Prostate gland (tissue), 2 donors: Measurements from ENCODE around the gene STAT4. TPM values are rescaled to one million over a fixed set of nuclear protein-coding genes. Genes with fewer than 3 reads are reported as not detected.

Source experiments
- DNase-seq: peaks from one replicate; pipeline ENCODE4 v3.0.0-alpha.2; 2019; ENCODE audit warnings: low spot score
- H3K27ac ChIP-seq, 2 donors: fragments of 200-600 bp; sonication (generic); 2 replicates each; pipeline ENCODE4 v1.5.1; 2017 to 2019
- H3K27me3 ChIP-seq: fragments of 200-600 bp; sonication (generic); replicated peaks from 2 replicates; pipeline ENCODE4 v1.5.1; 2019; ENCODE audit not compliant: insufficient read depth
- H3K36me3 ChIP-seq, 2 donors: fragments of 200-600 bp; sonication (generic); 1 replicate in 1 of 2; 2 replicates in 1 of 2; pipeline versions ENCODE4 v1.5.1 to v1.8.1; 2017 to 2019
- H3K4me1 ChIP-seq: fragments of 200-600 bp; sonication (generic); replicated peaks from 2 replicates; pipeline ENCODE4 v1.5.1; 2019
- H3K4me3 ChIP-seq, 2 donors: fragments of 200-600 bp; sonication (generic); 2 replicates each; pipeline ENCODE4 v1.5.1; 2017 to 2019
- H3K9me3 ChIP-seq: fragments of 200-600 bp; sonication (generic); 2 replicates; pipeline ENCODE4 v1.5.1; 2017
- POLR2A ChIP-seq: fragments of 450-650 bp; IDR thresholded peaks from one replicate; pipeline ENCODE4 v1.6.1; 2016; ENCODE audit warnings: antibody characterized with exemption, mild to moderate bottlenecking
- POLR2AphosphoS5 ChIP-seq: sonication (generic); formaldehyde crosslinking; IDR thresholded peaks from one replicate; pipeline ENCODE4 v1.6.1; 2017; ENCODE audit warnings: antibody characterized with exemption
- WGBS: methylation state at CpG from one replicate; pipeline ENCODE4 v1.1.5; 2018; 5-methylcytosine and 5-hydroxymethylcytosine counted together
- intact Hi-C: fragments of 100-400 bp; cut with DNase I; formaldehyde crosslinking; loops from one replicate; pipeline ENCODE4 v1.14.2; 2022
- total RNA-seq, 2 donors: library from RNA; depleted of rRNA; stranded (reverse); fragments of >200 nt; gene quantifications; one replicate each; pipeline ENCODE4 v1.1.0, GENCODE V29; 2016
- TF ChIP-seq, protein P1 (sequence below), 4 experiments: fragments of 200-600 bp in 2 of 4; fragments of 450-650 bp in 2 of 4; sonication (generic) in 2 of 4; IDR thresholded peaks; 1 replicate in 3 of 4; 2 replicates in 1 of 4; pipeline ENCODE4 v1.5.1; 2016 to 2019; ENCODE audit warnings: antibody characterized with exemption in 4 of 4, mild to moderate bottlenecking in 2 of 4, moderate library complexity in 2 of 4

Gene STAT4
- total RNA-seq, 2 donors from 2014 or later = 0.41 to 8.8 TPM

DNA sequence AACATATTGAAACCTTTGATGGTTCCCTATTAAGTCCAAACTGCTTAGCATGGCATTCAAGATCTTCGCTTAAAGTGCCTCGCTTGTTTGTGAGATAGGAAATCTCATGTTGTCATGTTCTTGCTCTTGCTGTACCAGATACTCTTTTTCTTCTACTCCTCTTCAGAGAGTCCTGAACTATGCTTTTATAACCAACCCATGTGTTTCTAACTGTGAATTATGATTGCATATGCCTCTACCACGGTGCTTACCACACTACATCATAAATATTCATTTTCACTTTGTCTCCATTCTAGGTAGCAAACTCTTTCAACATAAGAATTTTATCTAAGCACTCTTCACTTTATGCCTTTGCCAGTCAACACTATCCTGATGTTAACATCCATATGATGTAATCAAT lies 23.6 kb downstream of the STAT4 start:
- 92% methylated on average over 3 of the region's 3 CpGs for WGBS
- intact Hi-C loops = no loop called here

DNA sequence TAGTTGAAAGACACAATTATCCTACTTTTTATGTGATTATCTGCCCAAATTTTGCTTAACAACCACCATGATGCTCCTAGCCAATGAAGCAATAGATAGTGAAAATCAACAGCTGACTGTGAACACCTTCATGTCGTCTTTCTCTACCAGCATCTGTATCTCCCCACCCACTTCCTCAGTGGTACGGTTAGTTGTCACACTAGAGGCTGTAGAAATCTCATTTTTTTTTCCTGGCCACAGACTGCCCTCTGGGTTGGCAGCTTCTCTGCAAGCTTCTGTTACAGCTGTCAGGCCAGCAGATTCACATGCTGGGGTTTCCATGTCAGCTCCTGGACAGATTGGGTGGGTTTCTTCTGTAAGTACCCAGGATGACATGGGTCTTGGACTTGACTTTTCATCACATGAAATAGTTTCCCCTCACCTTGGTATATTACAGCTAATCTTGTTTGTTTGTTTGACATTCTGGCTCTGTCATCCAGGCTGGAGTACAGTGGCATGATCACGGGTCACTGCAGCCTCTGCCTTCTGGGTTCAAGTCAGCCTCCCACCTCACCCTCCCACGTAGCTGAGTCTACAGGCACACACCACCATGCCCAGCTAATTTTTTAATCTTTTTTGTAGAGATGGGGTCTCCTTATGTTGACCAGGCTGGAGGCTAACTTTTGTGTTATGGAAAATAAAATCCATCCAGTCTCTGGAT lies 24.3 kb downstream of the STAT4 start:
- Histone ChIP-seq H3K4me3 (no peak overlapping the region), H3K27ac (no peak overlapping the region), H3K9me3 (no peaks in the 10 kb centered on the region), H3K4me1 (no peaks in the 10 kb centered on the region), H3K27me3 (no peaks in the 10 kb centered on the region), H3K36me3 (no peaks in the 10 kb centered on the region)
- DNase-seq = no peak
- TF ChIP-seq, protein P1, sequence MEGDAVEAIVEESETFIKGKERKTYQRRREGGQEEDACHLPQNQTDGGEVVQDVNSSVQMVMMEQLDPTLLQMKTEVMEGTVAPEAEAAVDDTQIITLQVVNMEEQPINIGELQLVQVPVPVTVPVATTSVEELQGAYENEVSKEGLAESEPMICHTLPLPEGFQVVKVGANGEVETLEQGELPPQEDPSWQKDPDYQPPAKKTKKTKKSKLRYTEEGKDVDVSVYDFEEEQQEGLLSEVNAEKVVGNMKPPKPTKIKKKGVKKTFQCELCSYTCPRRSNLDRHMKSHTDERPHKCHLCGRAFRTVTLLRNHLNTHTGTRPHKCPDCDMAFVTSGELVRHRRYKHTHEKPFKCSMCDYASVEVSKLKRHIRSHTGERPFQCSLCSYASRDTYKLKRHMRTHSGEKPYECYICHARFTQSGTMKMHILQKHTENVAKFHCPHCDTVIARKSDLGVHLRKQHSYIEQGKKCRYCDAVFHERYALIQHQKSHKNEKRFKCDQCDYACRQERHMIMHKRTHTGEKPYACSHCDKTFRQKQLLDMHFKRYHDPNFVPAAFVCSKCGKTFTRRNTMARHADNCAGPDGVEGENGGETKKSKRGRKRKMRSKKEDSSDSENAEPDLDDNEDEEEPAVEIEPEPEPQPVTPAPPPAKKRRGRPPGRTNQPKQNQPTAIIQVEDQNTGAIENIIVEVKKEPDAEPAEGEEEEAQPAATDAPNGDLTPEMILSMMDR (IDR thresholded peaks at IDR 0.05) = no peak
- TF ChIP-seq POLR2AphosphoS5 (no peak), POLR2A (no peak)
- WGBS = 86% methylated on average over 4 of the region's 4 CpGs
- intact Hi-C loops = no loop called here

More for the DNA sequence above, 23.6 kb downstream of the STAT4 start:
- Histone ChIP-seq H3K36me3 (no peaks in the 10 kb centered on the region), H3K9me3 (no peaks in the 10 kb centered on the region), H3K4me1 (no peaks in the 10 kb centered on the region), H3K27ac (no peak overlapping the region), H3K27me3 (no peaks in the 10 kb centered on the region), H3K4me3 (no peak overlapping the region)
- no peak for DNase-seq
- TF ChIP-seq POLR2AphosphoS5 (no peak), POLR2A (no peak)
- TF ChIP-seq, protein P1 (IDR thresholded peaks at IDR 0.05) = no peak

DNA sequence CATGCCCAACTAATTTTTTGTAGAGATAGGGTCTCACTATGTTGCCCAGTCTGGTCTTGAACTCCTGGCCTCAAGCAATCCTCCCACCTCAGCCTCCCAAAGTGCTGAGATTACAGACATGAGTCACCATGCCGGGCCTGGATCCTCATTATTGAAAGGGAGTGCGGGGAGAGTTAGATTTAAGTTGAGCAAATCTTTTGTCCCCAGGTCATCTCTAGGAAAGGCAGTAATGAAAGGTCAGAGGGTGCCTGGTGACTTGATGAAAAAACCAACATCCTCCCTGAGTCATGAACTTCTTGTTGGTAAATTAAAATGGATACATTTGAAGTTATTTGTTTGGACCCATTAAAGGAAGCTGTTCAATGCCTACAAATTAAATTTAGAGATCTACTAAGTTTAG lies 25.1 kb downstream of the STAT4 start:
- intact Hi-C loops = no loop called here
- WGBS = 41% methylated on average over 2 of the region's 2 CpGs
- Histone ChIP-seq H3K27ac (no peak overlapping the region), H3K4me1 (no peaks in the 10 kb centered on the region), H3K36me3 (no peaks in the 10 kb centered on the region), H3K27me3 (no peaks in the 10 kb centered on the region), H3K4me3 (no peak overlapping the region), H3K9me3 (no peaks in the 10 kb centered on the region)
- TF ChIP-seq, protein P1 (IDR thresholded peaks at IDR 0.05) = no peak
- TF ChIP-seq POLR2AphosphoS5 (no peak), POLR2A (no peak)
- no peak for DNase-seq

DNA sequence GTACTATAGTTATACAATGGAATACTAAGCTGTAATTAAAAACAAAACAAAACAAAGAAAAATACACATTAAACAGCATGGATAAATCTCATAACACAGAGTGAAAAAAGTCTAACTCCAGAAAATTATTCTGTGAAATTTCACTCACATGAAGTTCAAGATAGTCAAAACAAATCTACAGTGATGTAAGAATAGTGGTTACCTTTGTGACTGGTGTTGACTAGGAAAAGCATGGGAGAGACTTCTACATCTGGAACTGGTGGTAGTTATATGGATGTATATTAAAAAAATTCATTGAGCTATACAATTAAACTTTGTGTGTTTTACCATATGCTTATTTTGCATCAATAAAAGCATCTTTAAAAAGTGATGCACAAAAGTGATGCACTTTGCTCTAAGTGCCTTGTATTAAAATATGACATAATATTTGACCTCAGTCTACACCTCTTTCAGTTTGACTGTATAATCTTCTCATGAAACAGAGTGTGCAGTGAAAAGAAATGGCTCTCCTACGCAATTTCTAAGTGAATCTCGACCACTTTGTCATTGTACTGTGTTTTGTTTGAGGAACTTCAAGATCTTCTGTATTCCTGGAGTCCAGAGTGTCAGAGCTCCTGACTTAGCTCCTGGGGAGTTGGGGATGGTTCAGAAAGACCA lies 28.0 kb downstream of the STAT4 start:
- H3K9me3 ChIP-seq = no peaks in the 10 kb centered on the region
- WGBS = 91% methylated on average over 2 of the region's 2 CpGs
- TF ChIP-seq POLR2AphosphoS5 = no peak
- TF ChIP-seq POLR2A = no peak
- TF ChIP-seq, protein P1 (IDR thresholded peaks at IDR 0.05) = no peak
- H3K27me3 ChIP-seq = no peaks in the 10 kb centered on the region
- H3K36me3 ChIP-seq = no peaks in the 10 kb centered on the region
- H3K27ac ChIP-seq = no peak overlapping the region
- intact Hi-C loops = no loop called here
- no peak for DNase-seq
- H3K4me3 ChIP-seq = no peak overlapping the region
- no peaks in the 10 kb centered on the region for H3K4me1 ChIP-seq

DNA sequence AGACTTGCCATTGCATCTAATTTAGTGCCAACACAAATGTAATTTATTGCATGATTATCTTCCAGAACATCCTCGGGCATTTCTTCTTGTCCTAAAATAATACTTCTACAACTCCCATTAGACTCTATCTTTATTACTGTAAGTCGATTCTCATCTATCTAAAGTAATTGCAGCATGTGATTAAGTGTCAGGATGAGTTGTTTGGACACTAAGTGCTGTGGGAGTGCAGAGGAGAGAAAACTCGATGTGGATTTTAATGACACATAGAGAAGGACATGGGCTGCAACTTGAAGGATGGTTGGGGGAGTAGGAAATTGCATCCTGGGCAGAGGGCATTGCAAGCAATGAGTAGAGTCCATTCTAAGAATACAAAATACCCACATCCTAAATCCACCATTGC lies 33.5 kb downstream of the STAT4 start:
- TF ChIP-seq POLR2A (no peak), POLR2AphosphoS5 (no peak)
- TF ChIP-seq, protein P1 (IDR thresholded peaks at IDR 0.05) = no peak
- intact Hi-C loops = no loop called here
- 31% methylated on average over 3 of the region's 3 CpGs for WGBS

More for the DNA sequence above, 33.5 kb downstream of the STAT4 start:
- Histone ChIP-seq H3K4me3 (no peak overlapping the region), H3K4me1 (no peaks in the 10 kb centered on the region), H3K36me3 (no peaks in the 10 kb centered on the region), H3K27me3 (no peaks in the 10 kb centered on the region), H3K27ac (no peak overlapping the region), H3K9me3 (no peaks in the 10 kb centered on the region)
- no peak for DNase-seq
